H1 (cell line): ENCODE data around the gene HAPLN3. TPM values are rescaled to one million over a fixed set of nuclear protein-coding genes. Genes with fewer than 3 reads are reported as not detected.

Source experiments
- CTCF ChIA-PET: fragments of 300-600 bp; sonication (Branson Sonifier 250); formaldehyde crosslinking; loops from one replicate; lab custom pipeline; 2021; ENCODE audit not compliant: partially characterized antibody; lab: Charles Lee
- POLR2A ChIA-PET: fragments of 300-600 bp; sonication (Branson Sonifier 250); formaldehyde crosslinking; loops from one replicate; lab custom pipeline; 2021; ENCODE audit warnings: inconsistent platforms; ENCODE audit not compliant: partially characterized antibody; lab: Charles Lee
- DNase-seq, 2 experiments: peaks; one replicate each; pipeline versions ENCODE4 v3.0.0 to v3.0.0-alpha.2; 2010 to 2022; ENCODE audit warnings: low spot score in 2 of 2, low read depth in 1 of 2, mixed read lengths in 1 of 2
- FAIRE-seq: peaks from 2 replicates; lab custom pipeline; 2011; peaks lifted over from hg19 to GRCh38; lab: Jason Lieb, UNC
- H2AFZ ChIP-seq: 2 replicates; pipeline ENCODE4 v1.8.1; 2012; ENCODE audit warnings: low read length, inconsistent platforms
- H2AK5ac ChIP-seq: 2 replicates; pipeline ENCODE4 v1.6.1; 2013; ENCODE audit warnings: low read depth, low read length
- H2BK120ac ChIP-seq: replicated peaks from 2 replicates; pipeline ENCODE3; 2013; ENCODE audit warnings: low read depth, low read length, inconsistent platforms
- H2BK12ac ChIP-seq: 2 replicates; pipeline ENCODE4 v1.6.1; 2013; ENCODE audit warnings: low read depth, low read length
- H2BK15ac ChIP-seq: 2 replicates; pipeline ENCODE4 v1.6.1; 2013; ENCODE audit warnings: low read length
- H2BK20ac ChIP-seq: 2 replicates; pipeline ENCODE4 v1.6.1; 2013; ENCODE audit warnings: low read length
- H2BK5ac ChIP-seq: 2 replicates; pipeline ENCODE4 v1.6.1; 2013; ENCODE audit warnings: low read depth, low read length
- H3K14ac ChIP-seq: 2 replicates; pipeline ENCODE4 v1.6.1; 2013; ENCODE audit warnings: inconsistent platforms; ENCODE audit not compliant: insufficient read length
- H3K18ac ChIP-seq: 2 replicates; pipeline ENCODE4 v1.6.1; 2013; ENCODE audit warnings: low read length; ENCODE audit errors: extremely low read depth
- H3K23ac ChIP-seq: 2 replicates; pipeline ENCODE4 v1.6.1; 2013; ENCODE audit warnings: inconsistent platforms; ENCODE audit not compliant: insufficient read length
- H3K23me2 ChIP-seq: 2 replicates; pipeline ENCODE4 v1.6.1; 2013; ENCODE audit warnings: low read depth, low read length
- H3K27ac ChIP-seq: 2 replicates; pipeline ENCODE4 v1.6.1; 2011; ENCODE audit warnings: low read depth, low read length, inconsistent platforms
- H3K27me3 ChIP-seq, 4 experiments: replicated peaks in 1 of 4; 1 replicate in 1 of 4; 2 replicates in 3 of 4; pipeline versions ENCODE4 v1.6.1 to v1.8.1; 2011 to 2013; ENCODE audit warnings: low read length in 3 of 4, mild to moderate bottlenecking in 3 of 4, inconsistent platforms in 2 of 4, mixed read lengths in 2 of 4, moderate library complexity in 1 of 4; ENCODE audit not compliant: control insufficient read depth in 3 of 4, insufficient read depth in 3 of 4; ENCODE audit errors: extremely low read depth in 1 of 4
- H3K36me3 ChIP-seq, 4 experiments: 2 replicates each; pipeline versions ENCODE4 v1.6.1 to v1.8.1; 2011 to 2013; ENCODE audit warnings: mild to moderate bottlenecking in 4 of 4, low read length in 3 of 4, moderate library complexity in 2 of 4, control low read depth in 1 of 4, inconsistent platforms in 1 of 4; ENCODE audit not compliant: insufficient read depth in 4 of 4, control insufficient read depth in 2 of 4
- H3K4ac ChIP-seq: replicated peaks from 2 replicates; pipeline ENCODE3; 2013; ENCODE audit warnings: low read length, low read depth, mixed read lengths, inconsistent platforms; ENCODE audit not compliant: insufficient read length
- H3K4me1 ChIP-seq, 4 experiments: replicated peaks in 1 of 4; 1 replicate in 1 of 4; 2 replicates in 3 of 4; pipeline versions ENCODE4 v1.6.1 to v1.8.1; 2011 to 2013; ENCODE audit warnings: low read length in 3 of 4, inconsistent platforms in 2 of 4, mixed read lengths in 1 of 4; ENCODE audit not compliant: insufficient read depth in 4 of 4, control insufficient read depth in 3 of 4
- H3K4me2 ChIP-seq, 2 experiments: 2 replicates each; pipeline versions ENCODE4 v1.6.1 to v1.8.1; 2011 to 2013; ENCODE audit warnings: low read depth in 2 of 2, low read length in 2 of 2, control low read depth in 1 of 2, inconsistent platforms in 1 of 2, mild to moderate bottlenecking in 1 of 2; ENCODE audit not compliant: insufficient read depth in 1 of 2
- H3K4me3 ChIP-seq, 4 experiments: fragments of 200-600, 300-600 bp in 1 of 4; sonication (generic), shearing (Covaris generic), sonication (Bioruptor Twin) in 1 of 4; 2 replicates each; pipeline versions ENCODE4 v1.5.1 to v1.8.1; 2011 to 2016; ENCODE audit warnings: low read length in 4 of 4, low read depth in 3 of 4, control low read depth in 2 of 4, inconsistent platforms in 2 of 4, mild to moderate bottlenecking in 2 of 4, mixed read lengths in 1 of 4, moderate library complexity in 1 of 4; ENCODE audit not compliant: insufficient read depth in 2 of 4; ENCODE audit errors: extremely low read depth in 1 of 4
- H3K56ac ChIP-seq: replicated peaks from 2 replicates; pipeline ENCODE3; 2013; ENCODE audit warnings: low read depth, mild to moderate bottlenecking, mixed read lengths, low read length, inconsistent platforms; ENCODE audit not compliant: insufficient read length
- H3K79me1 ChIP-seq: 2 replicates; pipeline ENCODE4 v1.6.1; 2013; ENCODE audit warnings: low read depth, low read length, control low read depth
- H3K79me2 ChIP-seq, 2 experiments: 2 replicates each; pipeline versions ENCODE4 v1.6.1 to v1.8.1; 2012 to 2013; ENCODE audit warnings: low read length in 2 of 2, mild to moderate bottlenecking in 2 of 2, inconsistent platforms in 1 of 2; ENCODE audit not compliant: insufficient read depth in 2 of 2, control insufficient read depth in 1 of 2
- H3K9ac ChIP-seq, 4 experiments: replicated peaks in 1 of 4; 1 replicate in 1 of 4; 2 replicates in 3 of 4; pipeline versions ENCODE4 v1.6.1 to v1.8.1; 2011 to 2013; ENCODE audit warnings: low read depth in 3 of 4, low read length in 3 of 4, control low read depth in 2 of 4, mild to moderate bottlenecking in 2 of 4, moderate library complexity in 2 of 4, inconsistent platforms in 1 of 4; ENCODE audit errors: extremely low read depth in 1 of 4
- H3K9me3 ChIP-seq, 2 experiments: 2 replicates each; pipeline versions ENCODE4 v1.6.1 to v1.8.1; 2012 to 2013; ENCODE audit warnings: mild to moderate bottlenecking in 2 of 2, moderate library complexity in 2 of 2, control low read depth in 1 of 2, inconsistent platforms in 1 of 2, low read depth in 1 of 2, low read length in 1 of 2, mixed read lengths in 1 of 2; ENCODE audit not compliant: insufficient read depth in 2 of 2
- H4K20me1 ChIP-seq, 2 experiments: replicated peaks in 1 of 2; 2 replicates each; pipeline versions ENCODE3 to v1.8.1; 2011 to 2013; ENCODE audit warnings: inconsistent platforms in 2 of 2, low read length in 2 of 2, mild to moderate bottlenecking in 1 of 2; ENCODE audit not compliant: insufficient read depth in 2 of 2, control insufficient read depth in 1 of 2
- H4K5ac ChIP-seq: 2 replicates; pipeline ENCODE4 v1.6.1; 2013; ENCODE audit warnings: low read length, low read depth, mixed read lengths, inconsistent platforms; ENCODE audit not compliant: insufficient read length
- H4K8ac ChIP-seq: 2 replicates; pipeline ENCODE4 v1.8.0; 2013; ENCODE audit warnings: mild to moderate bottlenecking, moderate library complexity, low read length, inconsistent platforms; ENCODE audit not compliant: insufficient read depth; ENCODE audit errors: extremely low read depth
- H4K91ac ChIP-seq: replicated peaks from 2 replicates; pipeline ENCODE3; 2013; ENCODE audit warnings: low read length, mixed read lengths, inconsistent platforms; ENCODE audit not compliant: insufficient read length
- CHD1 ChIP-seq: IDR thresholded peaks from 2 replicates; pipeline ENCODE4 v1.6.1; 2012; ENCODE audit warnings: low read depth, low read length, improper control_type of control experiment
- EGR1 ChIP-seq: IDR thresholded peaks from 2 replicates; pipeline ENCODE4 v1.6.1; 2011; ENCODE audit warnings: low read depth, low read length, borderline replicate concordance
- GABPA ChIP-seq: IDR thresholded peaks from 2 replicates; pipeline ENCODE4 v1.6.1; 2011; ENCODE audit warnings: mild to moderate bottlenecking, low read length, moderate library complexity, borderline replicate concordance; ENCODE audit not compliant: insufficient read depth
- HDAC6 ChIP-seq: IDR thresholded peaks from one replicate; pipeline ENCODE4 v1.7.1; 2012; ENCODE audit warnings: low read depth, mild to moderate bottlenecking, inconsistent platforms, low read length, moderate library complexity
- MAFK ChIP-seq: IDR thresholded peaks from 2 replicates; pipeline ENCODE4 v1.6.1; 2012; ENCODE audit warnings: low read depth, mild to moderate bottlenecking, improper control_type of control experiment, low read length
- POLR2A ChIP-seq, 2 experiments: IDR thresholded peaks; 1 replicate in 1 of 2; 2 replicates in 1 of 2; pipeline ENCODE4 v1.6.1; 2011; ENCODE audit warnings: low read depth in 2 of 2, low read length in 2 of 2, mild to moderate bottlenecking in 2 of 2; ENCODE audit errors: control extremely low read depth in 1 of 2
- RXRA ChIP-seq: IDR thresholded peaks from 2 replicates; pipeline ENCODE4 v1.6.1; 2011; ENCODE audit warnings: low read depth, mild to moderate bottlenecking, low read length, moderate library complexity; ENCODE audit not compliant: insufficient read depth
- SIX5 ChIP-seq: IDR thresholded peaks from 2 replicates; pipeline ENCODE4 v1.6.1; 2011; ENCODE audit warnings: mild to moderate bottlenecking, low read depth, low read length
- WGBS, 2 experiments: shearing (Covaris generic) in 1 of 2; methylation state at CpG; one replicate each; pipeline versions ENCODE4 v1.1.6 to v1.1.7; 2013 to 2015; ENCODE audit warnings: low lambda C conversion rate in 2 of 2, mixed read lengths in 2 of 2, inconsistent platforms in 1 of 2, low coverage in 1 of 2, missing lambda C conversion rate in 1 of 2; ENCODE audit not compliant: insufficient replicate concordance in 2 of 2, insufficient coverage in 1 of 2, insufficient read length in 1 of 2; ENCODE audit errors: extremely low coverage in 1 of 2, missing lambda C conversion rate in 1 of 2; 5-methylcytosine and 5-hydroxymethylcytosine counted together
- polyA plus RNA-seq, 7 experiments: library from polyadenylated mRNA; depleted of rRNA in 3 of 7; stranded (reverse) in 5 of 7; unstranded in 2 of 7; fragments of >200 nt in 5 of 7; fragments of 200-250 nt in 2 of 7; gene quantifications; 1 replicate in 5 of 7; 2 replicates in 1 of 7; 4 replicates in 1 of 7; pipeline versions ENCODE4 v1.2.1 to v1.2.3, GENCODE V29; 2011 to 2013; ENCODE audit warnings: missing spikeins in 2 of 7, mixed read lengths in 2 of 7
- total RNA-seq: library from RNA; stranded (reverse); fragmentation: NEBNext Ultra II Directional; extraction: Animal tissue kit (Norgen Biotek cat#: 25700); gene quantifications from 2 replicates; pipeline ENCODE4 v1.2.1, GENCODE V29; 2021

HAPLN3 gene
- total and polyA plus RNA-seq, 2 of the 8 experiments (the other 6 are each of a cell fraction or from before 2014, with no cell fraction given): 76.2 to 79.7 TPM

- Histone ChIP-seq H3K27ac (no peak overlapping the region), H2BK120ac (no peak overlapping the region), H3K9ac (no peak overlapping the region), H3K18ac (no peak overlapping the region), H4K20me1 (no peaks in the 10 kb centered on the region), H2BK15ac (no peak overlapping the region), H4K8ac (no peak overlapping the region; the same call in 1 of the 2 replicates), H2AFZ (no peak overlapping the region), H3K14ac (no peak overlapping the region), H2AK5ac (no peak overlapping the region), H3K56ac (no peak overlapping the region), H2BK12ac (no peak overlapping the region), H3K36me3 (no peaks in the 10 kb centered on the region), H3K79me2 (no peaks in the 10 kb centered on the region), H4K91ac (no peak overlapping the region), H3K4me3 (no peak overlapping the region), H2BK5ac (no peak overlapping the region), H3K4me2 (no peak overlapping the region), H3K4ac (no peak overlapping the region), H3K23me2 (no peaks in the 10 kb centered on the region), H3K4me1 (no peaks in the 10 kb centered on the region; a peak in 1 of 7 replicates), H3K27me3 (no peaks in the 10 kb centered on the region), H2BK20ac (no peak overlapping the region), H3K9me3 (no peaks in the 10 kb centered on the region)
- ChIA-PET POLR2A (no interaction called here), CTCF (interaction anchor here (1.2 kb wide), 1 partner anchor 195 kb away, joined by 3 read pairs; no protein-coding TSS in a partner anchor)
- no peak for DNase-seq
- 93% methylated on average over 10 of the region's 10 CpGs; no CpG with 5 or more reads in 1 of the 2 experiments for WGBS, 2 experiments
- TF ChIP-seq GABPA (no peak), SIX5 (no peak), POLR2A (IDR thresholded peaks at IDR 0.05; ENCODE audit: control extremely low read depth in 1 of 2, low read depth in 2 of 2, low read length in 2 of 2) (no peak), HDAC6 (no peak), MAFK (no peak), CHD1 (no peak), RXRA (no peak), EGR1 (no peak)
- TF ChIP-seq, all 59 proteins: peak for 0
- Histone ChIP-seq H4K5ac (no peak overlapping the region), H3K79me1 (no peaks in the 10 kb centered on the region), H3K23ac (no peak overlapping the region)
- no peak for FAIRE-seq
Measured at GRCh38 chr15:88866295-88866881, 29.0 kb downstream of the HAPLN3 start.
